Measurements from ENCODE around the gene PPM1A.

- TF ChIP-seq CTCF (conservative IDR thresholded peaks at IDR 0.05) (no peak), ZFX (IDR thresholded peaks at IDR 0.05) (no peak)
These were observed 24.9 kb downstream of the PPM1A start for GRCh38 chr14:60273956-60274355.
